GM21723 (cell line): ENCODE data around the gene CERS3.

Source experiments
- ATAC-seq: cut with Tn5 transposase; IDR thresholded peaks from one replicate; pipeline ENCODE4 v1.9.1; 2021; ENCODE audit warnings: mild to moderate bottlenecking, moderate library complexity; ENCODE audit not compliant: unreplicated experiment

The CERS3 gene

GRCh38 chr15:100531204-100531603 is 2.5 kb upstream of the CERS3 start:
- ATAC-seq: no peak

- no peak for ATAC-seq
These were observed 806 bp upstream of the CERS3 start for GRCh38 chr15:100529556-100529955.

- ATAC-seq: no peak
These were observed 2.7 kb downstream of the CERS3 start for GRCh38 chr15:100526027-100526481.

- ATAC-seq: no peak
These were observed 3.3 kb downstream of the CERS3 start for GRCh38 chr15:100525436-100525835.

- ATAC-seq: no peak
These were observed 4.4 kb downstream of the CERS3 start for GRCh38 chr15:100524326-100524725.

GRCh38 chr15:100521907-100522306 is 6.8 kb downstream of the CERS3 start:
- ATAC-seq: no peak

DNA sequence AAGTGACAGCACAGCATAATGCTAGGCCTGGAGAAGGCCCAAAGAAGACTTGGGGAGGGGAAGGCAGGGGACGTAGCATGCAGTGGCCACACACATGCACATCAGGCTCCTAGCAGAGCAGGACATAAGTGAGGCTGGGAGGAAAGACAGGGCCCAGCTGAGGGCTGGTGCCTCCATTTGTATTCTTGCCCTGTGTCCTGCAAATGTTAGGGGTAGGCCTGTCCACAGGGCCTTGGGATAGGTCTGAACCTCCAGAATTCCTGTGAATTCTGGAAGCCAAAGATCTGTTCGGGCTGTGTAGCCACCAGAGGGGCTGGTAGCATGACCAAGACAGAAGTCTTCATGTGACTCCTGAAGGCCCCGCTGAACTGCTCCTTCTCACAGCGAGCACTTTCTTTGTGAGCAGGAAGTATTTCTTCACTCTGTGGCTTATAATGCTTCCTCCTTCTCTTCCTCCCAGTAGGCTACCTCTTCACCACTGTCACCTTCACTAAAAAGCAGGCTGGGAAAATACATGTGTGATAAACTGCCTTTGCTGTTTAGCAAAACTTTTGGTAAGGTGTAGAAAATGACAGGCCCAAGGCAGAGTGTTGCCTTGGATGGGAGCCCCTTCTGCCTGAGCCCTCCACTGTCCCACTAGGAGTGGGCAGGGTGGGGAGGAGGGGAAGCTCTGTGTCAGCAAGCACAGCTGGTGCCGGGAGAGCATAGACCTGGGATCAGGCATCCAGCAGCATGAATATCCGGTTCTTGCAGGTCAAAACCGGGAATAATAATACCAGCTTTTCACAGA is 8.4 kb downstream of the CERS3 start:
- ATAC-seq: no peak

DNA sequence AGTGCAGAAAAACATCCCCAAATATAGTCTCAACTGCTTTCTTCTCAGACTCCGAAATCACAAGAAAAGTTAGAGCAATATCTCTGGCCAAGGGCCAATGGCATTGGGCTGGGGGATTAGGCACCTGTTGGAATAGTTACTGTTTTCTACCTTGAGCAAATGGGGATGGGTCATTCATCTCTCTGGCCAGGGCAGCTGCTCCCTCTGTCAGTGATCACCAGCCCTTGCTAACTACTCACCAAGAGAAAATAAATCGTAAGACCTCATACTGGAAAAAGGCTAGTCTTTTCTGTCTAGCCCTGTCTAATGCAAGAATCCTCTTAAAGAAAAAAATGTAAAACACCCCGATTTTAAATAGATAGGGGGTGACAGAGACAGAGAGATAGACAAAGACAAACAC is 10.9 kb downstream of the CERS3 start:
- no peak for ATAC-seq

DNA sequence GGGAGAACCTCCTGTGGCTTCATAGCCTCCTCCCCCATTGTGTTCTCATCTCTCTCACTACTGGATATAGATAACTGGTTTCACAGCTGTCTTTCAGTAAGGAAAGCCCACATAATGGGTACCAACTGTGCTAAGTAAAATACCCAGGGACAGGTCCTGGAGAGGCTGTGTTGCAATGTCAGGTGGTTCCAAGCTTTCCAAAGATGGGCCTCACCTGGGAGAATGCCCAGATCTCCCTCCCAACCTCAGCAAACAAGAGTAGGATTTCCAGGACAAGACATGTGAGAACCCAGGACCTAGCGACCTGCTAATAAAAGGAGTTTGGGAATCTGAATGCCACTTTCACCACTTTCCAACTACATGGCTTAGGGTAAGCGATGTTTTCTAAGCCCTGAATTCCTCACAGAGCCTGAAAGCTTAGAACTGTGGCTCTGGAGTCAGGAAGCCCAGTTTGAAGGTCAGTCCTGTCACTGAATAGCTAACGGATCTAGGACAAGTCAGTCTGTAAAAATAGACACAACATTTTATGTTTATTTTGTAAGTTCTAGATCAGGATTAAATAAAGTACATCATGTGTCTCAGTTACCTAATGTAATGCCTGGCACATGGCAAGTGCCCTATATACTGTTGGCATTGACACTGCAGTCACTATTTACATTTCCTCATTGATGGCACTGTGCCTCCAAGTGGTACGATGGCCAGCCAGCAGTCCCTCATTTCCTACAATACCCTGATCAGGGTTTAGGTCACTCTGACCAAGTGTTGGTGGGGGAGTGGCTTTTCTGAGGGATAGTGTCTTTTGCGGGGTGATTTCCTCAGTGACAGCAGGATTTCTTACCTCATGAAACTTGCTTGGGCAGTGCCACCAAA is 11.9 kb downstream of the CERS3 start:
- no peak for ATAC-seq

GRCh38 chr15:100515758-100516157 is 13.0 kb downstream of the CERS3 start:
- no peak for ATAC-seq

GRCh38 chr15:100508641-100509300 is 20.0 kb downstream of the CERS3 start:
- ATAC-seq: no peak

- no peak for ATAC-seq
These were observed 26.1 kb downstream of the CERS3 start for GRCh38 chr15:100502651-100503050.

GRCh38 chr15:100501117-100501516 is 27.6 kb downstream of the CERS3 start:
- ATAC-seq: no peak

- no peak for ATAC-seq
These were observed 28.3 kb downstream of the CERS3 start for GRCh38 chr15:100500226-100500990.

DNA sequence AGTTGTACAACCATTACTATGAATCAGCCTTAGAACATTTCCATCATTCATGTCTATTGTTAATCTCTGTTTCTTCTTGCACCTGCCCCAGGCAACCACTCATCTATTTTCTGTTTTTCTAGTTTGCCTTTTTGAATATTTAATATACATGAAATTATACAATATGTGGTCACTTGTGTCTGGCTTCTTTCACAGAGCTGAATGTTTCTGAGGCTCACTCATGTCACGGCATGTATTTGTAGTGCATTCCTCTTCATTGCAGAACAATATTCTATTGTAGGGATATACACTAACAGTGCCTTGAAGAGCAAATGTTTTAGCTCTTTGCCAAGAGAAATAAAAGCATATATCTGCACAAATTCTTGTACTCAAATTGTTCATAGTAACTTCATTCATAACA is 32.9 kb downstream of the CERS3 start:
- ATAC-seq: no peak

- ATAC-seq: no peak
These were observed 35.5 kb downstream of the CERS3 start for GRCh38 chr15:100493213-100493612.

DNA sequence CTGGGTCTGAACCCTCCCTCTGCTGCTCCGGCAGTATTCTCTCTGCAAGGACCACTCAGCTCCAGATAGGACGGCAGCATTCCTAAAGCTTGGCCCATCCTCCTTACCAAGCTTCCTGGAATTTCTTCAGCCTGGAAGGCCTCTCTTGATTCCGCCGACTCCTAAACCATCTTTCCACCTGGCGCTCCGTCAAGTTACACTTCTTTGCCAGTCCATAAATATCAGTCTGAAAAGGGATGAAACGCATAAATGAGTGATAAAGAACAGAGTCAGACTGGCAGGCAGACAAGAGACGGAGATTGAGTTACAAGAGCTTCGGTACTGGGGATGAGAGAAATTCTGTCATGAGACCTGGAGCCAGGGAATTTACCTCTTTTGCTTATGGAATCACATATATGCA is 44.3 kb downstream of the CERS3 start:
- ATAC-seq: no peak

- ATAC-seq: no peak
These were observed 45.4 kb downstream of the CERS3 start for GRCh38 chr15:100483370-100483769.

GRCh38 chr15:100476805-100477204 is 51.9 kb downstream of the CERS3 start:
- ATAC-seq: no peak

DNA sequence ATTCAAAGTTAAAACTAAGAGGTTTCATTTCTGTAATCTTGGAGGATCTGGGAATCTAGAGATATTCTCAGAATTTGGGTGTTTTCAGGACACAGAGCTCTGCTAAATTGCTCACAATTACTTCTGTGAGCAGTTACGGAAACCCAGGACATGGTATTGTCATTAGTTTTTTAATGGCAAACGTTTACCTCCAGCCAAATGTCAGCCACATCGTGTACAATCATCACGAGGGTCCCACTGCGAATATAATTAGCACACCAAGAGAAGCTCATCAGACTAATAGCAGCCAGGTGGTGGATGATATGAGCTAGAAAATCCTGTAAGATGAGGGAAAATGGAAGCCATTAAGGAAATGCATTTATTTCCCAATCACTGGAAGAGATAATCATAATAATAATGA is 56.0 kb downstream of the CERS3 start:
- ATAC-seq: no peak

- ATAC-seq: no peak
These were observed 56.8 kb downstream of the CERS3 start for GRCh38 chr15:100471933-100472332.
